ENCODE data around the gene WDSUB1.

Gene WDSUB1

DNA sequence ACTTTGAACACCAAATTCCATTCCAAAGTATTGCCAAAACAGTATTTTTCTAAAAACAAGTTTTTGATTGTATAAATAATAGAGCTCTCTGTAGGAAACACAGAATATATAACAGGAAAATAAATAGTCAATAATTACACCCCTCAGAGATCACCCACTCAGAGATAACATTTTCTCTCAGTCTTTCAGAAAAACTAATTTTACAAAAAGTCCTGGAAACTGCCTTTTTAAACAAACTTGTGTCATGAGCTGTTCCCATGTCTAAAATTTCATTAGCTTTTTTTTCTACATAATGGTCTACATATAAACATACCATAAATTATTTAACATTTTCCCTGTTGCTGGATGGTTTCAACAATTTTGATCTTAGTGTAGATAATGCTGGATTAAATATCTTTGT lies 1.2 kb upstream of the WDSUB1 start:
- Histone ChIP-seq H3K4me3 (ENCODE audit: low read length) (no peak overlapping the region), H3K27me3 (replicated peaks; ENCODE audit: control insufficient read depth, insufficient read depth, low read length) (no peaks in the 10 kb centered on the region), H3K9ac (ENCODE audit: low read length) (no peak overlapping the region), H3K36me3 (ENCODE audit: control insufficient read depth, insufficient read depth, low read length, severe bottlenecking) (no peaks in the 10 kb centered on the region), H3K4me1 (ENCODE audit: control insufficient read depth, insufficient read depth, low read length) (peaks cover 23% of the 10 kb centered on the region), H3K9me3 (ENCODE audit: control insufficient read depth, low read length) (no peaks in the 10 kb centered on the region)
- no peak for DNase-seq (ENCODE audit: low read depth)

DNA sequence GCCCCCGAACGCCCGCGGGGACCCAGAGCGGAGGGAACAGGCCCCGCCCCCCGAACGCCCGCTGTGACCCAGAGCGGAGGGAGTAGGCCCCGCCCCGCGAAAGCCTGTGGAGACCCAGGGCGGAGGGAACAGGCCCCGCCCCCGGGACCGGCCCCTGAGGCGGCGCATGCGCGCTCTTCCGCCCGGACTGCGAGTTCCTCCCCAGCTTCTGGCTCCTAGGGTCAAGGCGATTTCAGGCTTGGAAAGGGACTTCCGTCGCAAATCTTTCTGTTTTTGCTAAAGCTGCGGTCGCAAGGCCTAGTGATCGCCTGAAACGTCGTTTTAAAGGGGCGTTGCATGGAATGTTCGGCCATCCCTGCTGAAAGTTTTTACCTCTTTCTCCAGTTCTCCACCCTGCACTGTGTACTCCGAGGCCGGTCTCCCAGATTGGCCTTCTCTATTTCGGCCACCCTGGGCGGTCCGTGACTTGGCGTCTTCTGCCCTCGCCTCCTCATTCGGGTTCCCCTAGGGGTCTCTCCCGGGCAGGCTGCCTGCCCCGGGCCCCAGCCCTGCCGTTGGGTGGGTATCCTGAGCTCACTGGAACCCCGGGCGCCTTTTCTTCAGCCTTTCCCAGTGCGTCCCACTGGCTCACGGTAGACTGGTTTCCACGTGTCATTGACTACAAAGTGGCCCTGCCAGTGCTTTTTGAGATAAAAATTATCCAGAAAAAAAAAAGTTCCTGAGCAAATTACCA lies 372 bp upstream of the WDSUB1 start:
- peaks cover 23% of the 10 kb centered on the region for H3K4me1 ChIP-seq (ENCODE audit: control insufficient read depth, insufficient read depth, low read length)
- peak overlapping the region; percentile 86 for H3K4me3 ChIP-seq (ENCODE audit: low read length)
- no peaks in the 10 kb centered on the region for H3K9me3 ChIP-seq (ENCODE audit: control insufficient read depth, low read length)
- H3K9ac ChIP-seq (ENCODE audit: low read length): peak overlapping the region; percentile 95
- H3K36me3 ChIP-seq (ENCODE audit: control insufficient read depth, insufficient read depth, low read length, severe bottlenecking): no peaks in the 10 kb centered on the region
- H3K27me3 ChIP-seq (replicated peaks; ENCODE audit: control insufficient read depth, insufficient read depth, low read length): no peaks in the 10 kb centered on the region
- peak; percentile 99 for DNase-seq (ENCODE audit: low read depth)

DNA sequence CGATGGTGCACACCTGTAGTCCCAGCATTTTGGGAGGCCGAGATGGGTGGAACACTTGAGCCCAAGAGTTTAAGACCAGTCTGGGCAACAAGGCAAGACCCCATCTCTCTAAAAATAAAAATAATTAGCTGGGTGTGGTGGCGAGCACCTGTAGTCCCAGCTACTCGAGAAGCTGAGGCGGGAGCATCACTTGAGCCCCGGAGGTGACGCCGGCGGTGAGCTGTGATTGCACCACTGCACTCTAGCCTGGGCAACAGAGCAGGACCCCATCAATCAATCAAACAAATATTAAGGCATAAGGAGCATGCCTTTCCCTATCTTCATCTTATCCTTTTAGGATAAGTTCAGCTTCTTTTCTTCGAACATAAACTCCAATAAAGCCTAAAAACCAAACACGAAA lies 1.1 kb downstream of the WDSUB1 start:
- Histone ChIP-seq H3K27me3 (replicated peaks; ENCODE audit: control insufficient read depth, insufficient read depth, low read length) (no peaks in the 10 kb centered on the region), H3K9me3 (ENCODE audit: control insufficient read depth, low read length) (no peaks in the 10 kb centered on the region), H3K4me1 (ENCODE audit: control insufficient read depth, insufficient read depth, low read length) (peaks cover 15% of the 10 kb centered on the region), H3K4me3 (ENCODE audit: low read length) (peak overlapping the region; percentile 86), H3K9ac (ENCODE audit: low read length) (peak overlapping the region; percentile 92), H3K36me3 (ENCODE audit: control insufficient read depth, insufficient read depth, low read length, severe bottlenecking) (peaks cover 3% of the 10 kb centered on the region)
- DNase-seq (ENCODE audit: low read depth): no peak

DNA sequence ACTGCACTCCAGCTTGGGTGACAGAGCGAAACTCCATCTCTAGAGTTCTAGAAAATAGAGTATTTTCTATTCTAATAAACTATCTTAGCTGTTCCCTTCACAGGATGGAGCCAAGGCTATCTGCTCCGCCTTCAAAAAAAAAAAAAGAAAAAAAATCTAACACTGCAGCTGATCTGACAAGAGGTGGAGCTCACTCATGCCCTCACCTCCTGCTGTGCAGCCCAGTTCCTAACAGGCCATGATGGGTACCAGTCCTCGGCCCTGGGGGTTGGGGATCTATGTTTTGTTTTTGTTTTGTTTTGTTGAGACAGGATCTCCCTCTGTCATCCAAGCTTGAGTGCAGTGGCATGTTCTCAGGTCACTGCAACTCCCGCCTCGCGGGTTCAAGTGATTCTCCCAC lies 3.0 kb downstream of the WDSUB1 start:
- Histone ChIP-seq H3K9me3 (ENCODE audit: control insufficient read depth, low read length) (no peaks in the 10 kb centered on the region), H3K4me1 (ENCODE audit: control insufficient read depth, insufficient read depth, low read length) (peaks cover 12% of the 10 kb centered on the region), H3K36me3 (ENCODE audit: control insufficient read depth, insufficient read depth, low read length, severe bottlenecking) (peaks cover 5% of the 10 kb centered on the region), H3K4me3 (ENCODE audit: low read length) (no peak overlapping the region), H3K9ac (ENCODE audit: low read length) (no peak overlapping the region), H3K27me3 (replicated peaks; ENCODE audit: control insufficient read depth, insufficient read depth, low read length) (no peaks in the 10 kb centered on the region)
- DNase-seq (ENCODE audit: low read depth): no peak

DNA sequence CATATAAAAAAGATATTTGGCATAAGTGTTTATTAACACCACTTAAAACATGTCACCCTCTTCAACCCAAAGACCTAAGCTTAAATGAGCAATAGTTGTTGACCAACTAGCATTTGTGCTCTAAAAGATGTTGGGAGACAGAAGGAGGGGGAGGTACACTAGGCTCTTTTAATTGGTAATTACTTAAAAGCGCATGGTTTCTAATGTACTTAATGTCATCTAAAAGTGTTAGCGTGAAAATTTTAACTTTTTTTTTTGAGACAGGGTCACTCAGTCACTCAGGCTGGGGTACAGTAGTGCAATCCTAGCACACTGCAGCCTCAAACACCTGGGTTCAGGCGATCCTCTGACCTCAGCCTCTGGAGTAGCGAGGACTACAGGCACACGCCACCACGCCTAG lies 5.5 kb downstream of the WDSUB1 start:
- Histone ChIP-seq H3K36me3 (ENCODE audit: control insufficient read depth, insufficient read depth, low read length, severe bottlenecking) (peaks cover 5% of the 10 kb centered on the region), H3K9me3 (ENCODE audit: control insufficient read depth, low read length) (no peaks in the 10 kb centered on the region)
- DNase-seq (ENCODE audit: low read depth): no peak

DNA sequence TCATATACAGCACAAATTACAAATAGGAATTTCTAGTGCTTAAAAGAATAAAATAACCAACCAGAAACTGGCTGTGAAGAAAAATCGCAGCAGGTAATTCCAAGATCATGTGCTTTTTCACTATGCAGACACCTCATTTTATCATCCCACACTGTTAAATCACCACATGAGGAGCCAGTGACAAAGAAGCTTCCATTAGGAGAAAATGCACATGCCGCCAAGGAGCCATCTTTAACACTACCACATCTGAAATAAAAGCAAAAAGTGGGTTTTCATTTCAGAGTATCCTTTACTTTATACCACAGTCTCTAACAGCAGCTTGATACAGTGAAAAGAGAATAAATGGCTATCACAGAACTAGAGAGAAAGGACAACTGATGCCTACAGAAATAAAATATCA lies 6.8 kb downstream of the WDSUB1 start:
- Histone ChIP-seq H3K27me3 (replicated peaks; ENCODE audit: control insufficient read depth, insufficient read depth, low read length) (no peaks in the 10 kb centered on the region), H3K9me3 (ENCODE audit: control insufficient read depth, low read length) (no peaks in the 10 kb centered on the region), H3K9ac (ENCODE audit: low read length) (no peak overlapping the region), H3K4me1 (ENCODE audit: control insufficient read depth, insufficient read depth, low read length) (no peaks in the 10 kb centered on the region), H3K4me3 (ENCODE audit: low read length) (no peak overlapping the region), H3K36me3 (ENCODE audit: control insufficient read depth, insufficient read depth, low read length, severe bottlenecking) (peaks cover 5% of the 10 kb centered on the region)
- no peak for DNase-seq (ENCODE audit: low read depth)

More for the DNA sequence above, 5.5 kb downstream of the WDSUB1 start:
- no peak overlapping the region for H3K4me3 ChIP-seq (ENCODE audit: low read length)
- peaks cover 4% of the 10 kb centered on the region for H3K4me1 ChIP-seq (ENCODE audit: control insufficient read depth, insufficient read depth, low read length)
- no peak overlapping the region for H3K9ac ChIP-seq (ENCODE audit: low read length)
- no peaks in the 10 kb centered on the region for H3K27me3 ChIP-seq (replicated peaks; ENCODE audit: control insufficient read depth, insufficient read depth, low read length)

DNA sequence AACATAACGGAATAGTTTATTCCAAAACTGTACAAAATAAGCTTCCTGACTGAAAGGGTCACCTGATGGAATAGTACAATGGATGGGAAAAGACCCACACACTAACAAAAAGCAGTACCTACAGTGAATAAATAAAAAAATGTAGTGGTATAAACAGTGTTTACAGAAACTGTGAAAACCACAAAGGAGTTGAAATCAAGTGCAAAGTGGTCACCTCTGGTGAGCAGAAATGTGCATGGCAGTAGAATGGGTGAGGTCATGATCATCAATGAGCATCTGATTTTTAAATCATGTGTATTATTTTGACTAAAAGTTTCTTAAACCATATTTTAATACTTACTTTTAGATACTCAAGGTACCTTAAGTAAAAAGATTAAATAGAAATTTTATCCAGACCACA lies 11.4 kb downstream of the WDSUB1 start:
- Histone ChIP-seq H3K4me3 (ENCODE audit: low read length) (no peak overlapping the region), H3K36me3 (ENCODE audit: control insufficient read depth, insufficient read depth, low read length, severe bottlenecking) (peaks cover 3% of the 10 kb centered on the region), H3K4me1 (ENCODE audit: control insufficient read depth, insufficient read depth, low read length) (no peaks in the 10 kb centered on the region), H3K9me3 (ENCODE audit: control insufficient read depth, low read length) (no peaks in the 10 kb centered on the region), H3K27me3 (replicated peaks; ENCODE audit: control insufficient read depth, insufficient read depth, low read length) (no peaks in the 10 kb centered on the region), H3K9ac (ENCODE audit: low read length) (no peak overlapping the region)
- DNase-seq (ENCODE audit: low read depth): no peak

DNA sequence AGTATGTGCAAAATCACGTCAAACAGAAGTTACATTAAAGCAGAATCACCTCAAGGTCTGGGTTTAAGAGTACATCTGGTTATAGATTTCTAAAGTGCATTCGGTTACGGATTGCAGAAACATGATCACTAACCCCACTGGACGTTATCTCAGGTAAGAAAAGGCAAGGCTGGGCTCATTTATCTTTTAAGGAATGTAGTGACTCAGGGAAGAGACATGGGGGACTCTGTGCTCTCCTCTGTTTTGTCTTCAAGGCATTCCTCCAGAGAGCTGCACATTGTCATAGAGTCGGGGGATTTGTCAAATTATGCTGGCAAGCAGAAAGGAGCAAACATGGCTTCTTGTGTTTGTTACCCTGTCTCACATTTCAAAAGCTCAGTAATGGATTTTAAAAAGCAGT lies 14.3 kb downstream of the WDSUB1 start:
- no peak for DNase-seq (ENCODE audit: low read depth)
- Histone ChIP-seq H3K9me3 (ENCODE audit: control insufficient read depth, low read length) (no peaks in the 10 kb centered on the region), H3K4me1 (ENCODE audit: control insufficient read depth, insufficient read depth, low read length) (peaks cover 11% of the 10 kb centered on the region), H3K36me3 (ENCODE audit: control insufficient read depth, insufficient read depth, low read length, severe bottlenecking) (no peaks in the 10 kb centered on the region), H3K27me3 (replicated peaks; ENCODE audit: control insufficient read depth, insufficient read depth, low read length) (no peaks in the 10 kb centered on the region), H3K9ac (ENCODE audit: low read length) (no peak overlapping the region), H3K4me3 (ENCODE audit: low read length) (no peak overlapping the region)

DNA sequence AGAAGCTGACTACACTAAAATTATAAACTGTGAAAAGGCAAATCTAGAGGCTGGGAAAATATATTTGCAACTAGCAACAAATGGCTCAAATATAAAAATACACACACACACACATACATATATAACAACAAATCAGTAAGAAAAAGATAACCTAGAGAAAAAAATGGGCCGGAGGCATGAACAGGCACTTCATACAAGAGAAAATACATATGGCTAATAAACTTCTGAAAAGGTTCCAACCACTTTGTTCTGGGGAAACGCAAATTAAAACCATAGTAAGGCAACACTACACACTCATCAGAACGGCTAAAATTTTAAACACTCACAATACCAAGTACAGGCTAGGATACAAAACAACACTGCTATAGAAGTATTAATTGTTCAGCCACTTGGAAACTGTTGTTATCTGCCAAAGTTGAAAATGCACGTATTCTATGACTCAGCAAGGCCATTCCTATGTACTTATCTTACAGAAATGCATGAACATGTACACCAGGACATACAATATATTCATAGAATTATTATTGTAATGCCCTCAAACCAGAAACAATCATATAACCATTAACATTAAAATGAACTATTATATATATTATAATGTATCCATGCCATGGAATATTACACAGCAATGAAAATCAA lies 15.6 kb downstream of the WDSUB1 start:
- Histone ChIP-seq H3K9me3 (ENCODE audit: control insufficient read depth, low read length) (no peaks in the 10 kb centered on the region), H3K9ac (ENCODE audit: low read length) (no peak overlapping the region), H3K4me1 (ENCODE audit: control insufficient read depth, insufficient read depth, low read length) (peaks cover 11% of the 10 kb centered on the region), H3K27me3 (replicated peaks; ENCODE audit: control insufficient read depth, insufficient read depth, low read length) (no peaks in the 10 kb centered on the region), H3K36me3 (ENCODE audit: control insufficient read depth, insufficient read depth, low read length, severe bottlenecking) (no peaks in the 10 kb centered on the region), H3K4me3 (ENCODE audit: low read length) (no peak overlapping the region)
- no peak for DNase-seq (ENCODE audit: low read depth)

DNA sequence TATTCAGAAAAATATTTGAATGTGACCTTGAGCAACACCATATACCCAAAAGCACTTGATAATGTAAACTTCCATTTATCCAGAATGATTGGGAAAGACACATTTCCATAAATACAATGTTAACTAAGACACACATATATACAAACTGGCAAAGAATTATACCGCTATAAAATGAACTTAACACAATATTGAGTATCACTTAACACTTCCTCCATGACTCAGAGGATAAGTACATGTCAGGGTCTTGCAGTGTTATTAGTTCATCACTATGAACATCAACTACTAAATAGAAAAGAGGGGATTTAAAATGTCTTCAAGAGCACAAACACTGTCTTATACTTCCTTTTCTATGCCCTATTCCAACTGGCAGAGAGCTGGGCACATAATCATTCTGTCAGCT lies 18.6 kb downstream of the WDSUB1 start:
- H3K9ac ChIP-seq (ENCODE audit: low read length): no peak overlapping the region
- H3K4me3 ChIP-seq (ENCODE audit: low read length): no peak overlapping the region
- H3K27me3 ChIP-seq (replicated peaks; ENCODE audit: control insufficient read depth, insufficient read depth, low read length): no peaks in the 10 kb centered on the region
- no peaks in the 10 kb centered on the region for H3K9me3 ChIP-seq (ENCODE audit: control insufficient read depth, low read length)
- H3K36me3 ChIP-seq (ENCODE audit: control insufficient read depth, insufficient read depth, low read length, severe bottlenecking): no peaks in the 10 kb centered on the region
- peaks cover 11% of the 10 kb centered on the region for H3K4me1 ChIP-seq (ENCODE audit: control insufficient read depth, insufficient read depth, low read length)
- DNase-seq (ENCODE audit: low read depth): no peak

DNA sequence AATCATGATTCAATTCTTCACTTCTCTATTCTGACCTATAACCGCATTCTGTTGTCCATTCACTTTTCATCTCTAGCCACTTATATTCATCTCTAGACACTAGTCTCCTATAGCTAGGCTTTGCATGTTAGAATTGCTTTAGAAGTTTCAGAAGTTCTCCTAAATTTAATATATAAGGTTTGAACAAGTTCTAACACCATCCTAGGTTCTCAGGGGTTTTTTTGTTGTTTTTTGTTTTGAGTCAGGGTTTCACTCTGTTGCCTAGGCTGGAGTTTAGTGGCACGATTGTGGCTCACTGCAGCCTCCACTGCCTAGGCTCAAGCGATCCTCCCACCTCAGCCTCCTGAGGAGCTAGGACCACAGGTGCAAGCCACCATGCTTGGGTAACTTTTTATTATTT lies 19.9 kb downstream of the WDSUB1 start:
- DNase-seq (ENCODE audit: low read depth): no peak
- H3K27me3 ChIP-seq (replicated peaks; ENCODE audit: control insufficient read depth, insufficient read depth, low read length): no peaks in the 10 kb centered on the region
- H3K9ac ChIP-seq (ENCODE audit: low read length): no peak overlapping the region
- H3K4me1 ChIP-seq (ENCODE audit: control insufficient read depth, insufficient read depth, low read length): peaks cover 16% of the 10 kb centered on the region
- no peaks in the 10 kb centered on the region for H3K36me3 ChIP-seq (ENCODE audit: control insufficient read depth, insufficient read depth, low read length, severe bottlenecking)
- no peak overlapping the region for H3K4me3 ChIP-seq (ENCODE audit: low read length)
- H3K9me3 ChIP-seq (ENCODE audit: control insufficient read depth, low read length): no peaks in the 10 kb centered on the region

Measured in adipocyte (in vitro differentiated cells).